OCI-LY1 (cell line): ENCODE results near the gene SPHK2.

Experiments
- H2AFZ ChIP-seq: fragments of 200-600 bp; sonication (generic), shearing (Covaris generic); 2 replicates; pipeline ENCODE4 v1.6.0; 2014; ENCODE audit warnings: antibody characterized with exemption, mild to moderate bottlenecking, low read length
- H3F3A ChIP-seq: fragments of 200-600 bp; sonication (generic), shearing (Covaris generic); 2 replicates; pipeline ENCODE4 v1.6.0; 2014; ENCODE audit warnings: mild to moderate bottlenecking, antibody characterized with exemption, low read length, moderate library complexity; ENCODE audit not compliant: insufficient read depth
- H3K27ac ChIP-seq: fragments of 200-600 bp; sonication (generic); 2 replicates; pipeline ENCODE4 v1.5.1; 2014; ENCODE audit warnings: low read length, mixed run types, mild to moderate bottlenecking, low read depth; ENCODE audit not compliant: poor library complexity, severe bottlenecking
- H3K27me3 ChIP-seq: fragments of 200-600 bp; sonication (generic); 2 replicates; pipeline ENCODE4 v1.6.0; 2014; ENCODE audit warnings: antibody characterized with exemption, mild to moderate bottlenecking, low read length, moderate library complexity; ENCODE audit not compliant: insufficient read depth
- H3K36me3 ChIP-seq: fragments of 200-600 bp; sonication (generic); 2 replicates; pipeline ENCODE4 v1.6.1; 2014; ENCODE audit warnings: mild to moderate bottlenecking, antibody characterized with exemption, low read length, moderate library complexity, mixed read lengths; ENCODE audit not compliant: insufficient read depth
- H3K4me1 ChIP-seq: fragments of 200-600 bp; sonication (generic); 2 replicates; pipeline ENCODE4 v1.5.1; 2014; ENCODE audit warnings: mild to moderate bottlenecking, low read length, moderate library complexity; ENCODE audit not compliant: insufficient read depth, severe bottlenecking
- H3K4me2 ChIP-seq: fragments of 200-600 bp; sonication (generic), shearing (Covaris generic); 2 replicates; pipeline ENCODE4 v1.6.1; 2014; ENCODE audit warnings: low read length
- H3K4me3 ChIP-seq: fragments of 200-600 bp; sonication (generic); 2 replicates; pipeline ENCODE4 v1.5.1; 2014; ENCODE audit warnings: low read length, low read depth, mild to moderate bottlenecking, mixed read lengths; ENCODE audit not compliant: poor library complexity, severe bottlenecking
- H3K79me2 ChIP-seq: fragments of 200-600 bp; shearing (Covaris generic); 2 replicates; pipeline ENCODE4 v1.6.1; 2016; ENCODE audit warnings: mixed run types, low read length, mixed read lengths; ENCODE audit not compliant: insufficient read depth
- H3K9ac ChIP-seq: fragments of 200-600 bp; sonication (generic), shearing (Covaris generic); 2 replicates; pipeline ENCODE4 v1.6.1; 2014; ENCODE audit warnings: mild to moderate bottlenecking, low read length, mixed read lengths
- H3K9me2 ChIP-seq: fragments of 200-600 bp; sonication (generic), shearing (Covaris generic); 2 replicates; pipeline ENCODE4 v1.6.1; 2014; ENCODE audit warnings: low read depth, mild to moderate bottlenecking, low read length, mixed read lengths
- H3K9me3 ChIP-seq: fragments of 200-600 bp; shearing (Covaris generic); 2 replicates; pipeline ENCODE4 v1.6.1; 2014; ENCODE audit warnings: low read length, mixed read lengths
- H4K20me1 ChIP-seq: fragments of 200-600 bp; sonication (generic), shearing (Covaris generic); 2 replicates; pipeline ENCODE4 v1.6.0; 2016; ENCODE audit warnings: mild to moderate bottlenecking, low read length; ENCODE audit not compliant: insufficient read depth
- EZH2 ChIP-seq: fragments of 200-600 bp; sonication (generic), shearing (Covaris generic); IDR thresholded peaks from 2 replicates; pipeline ENCODE4 v1.8.0; 2017; ENCODE audit warnings: borderline replicate concordance, mixed run types, mild to moderate bottlenecking, antibody characterized with exemption, low read length, moderate library complexity, mixed read lengths
- TF ChIP-seq, protein P1 (sequence below): fragments of 200-600 bp; sonication (generic), shearing (Covaris generic); IDR thresholded peaks from 2 replicates; pipeline ENCODE4 v1.5.1; 2017; ENCODE audit warnings: mild to moderate bottlenecking, antibody characterized with exemption, low read length, moderate library complexity, mixed read lengths

The SPHK2 gene

DNA sequence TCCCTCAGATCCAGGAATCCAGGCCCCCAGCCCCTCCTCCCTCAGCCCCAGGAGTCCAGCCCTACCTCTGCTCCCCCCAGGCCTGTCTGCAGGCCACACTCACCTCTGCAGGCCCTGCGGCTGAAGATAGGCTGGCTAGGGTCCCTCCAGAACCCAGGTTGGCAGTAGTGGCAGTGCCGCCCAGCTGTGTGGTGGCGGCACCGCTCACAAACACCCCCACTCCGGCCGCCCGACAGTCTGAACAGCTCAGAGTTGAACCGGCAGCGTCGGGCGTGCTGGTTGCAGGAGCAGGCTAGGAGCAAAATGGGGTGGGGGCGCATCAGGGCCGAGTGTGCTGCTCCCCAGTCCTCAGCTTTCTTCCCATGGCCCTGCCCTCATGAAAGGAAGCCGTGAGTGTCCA lies 45.2 kb downstream of the SPHK2 start:
- no peaks in the 10 kb centered on the region for H3K9me3 ChIP-seq
- no peaks in the 10 kb centered on the region for H3K4me1 ChIP-seq
- no peaks in the 10 kb centered on the region for H4K20me1 ChIP-seq
- H3K4me2 ChIP-seq = no peak overlapping the region
- no peaks in the 10 kb centered on the region for H3F3A ChIP-seq
- TF ChIP-seq, protein P1, sequence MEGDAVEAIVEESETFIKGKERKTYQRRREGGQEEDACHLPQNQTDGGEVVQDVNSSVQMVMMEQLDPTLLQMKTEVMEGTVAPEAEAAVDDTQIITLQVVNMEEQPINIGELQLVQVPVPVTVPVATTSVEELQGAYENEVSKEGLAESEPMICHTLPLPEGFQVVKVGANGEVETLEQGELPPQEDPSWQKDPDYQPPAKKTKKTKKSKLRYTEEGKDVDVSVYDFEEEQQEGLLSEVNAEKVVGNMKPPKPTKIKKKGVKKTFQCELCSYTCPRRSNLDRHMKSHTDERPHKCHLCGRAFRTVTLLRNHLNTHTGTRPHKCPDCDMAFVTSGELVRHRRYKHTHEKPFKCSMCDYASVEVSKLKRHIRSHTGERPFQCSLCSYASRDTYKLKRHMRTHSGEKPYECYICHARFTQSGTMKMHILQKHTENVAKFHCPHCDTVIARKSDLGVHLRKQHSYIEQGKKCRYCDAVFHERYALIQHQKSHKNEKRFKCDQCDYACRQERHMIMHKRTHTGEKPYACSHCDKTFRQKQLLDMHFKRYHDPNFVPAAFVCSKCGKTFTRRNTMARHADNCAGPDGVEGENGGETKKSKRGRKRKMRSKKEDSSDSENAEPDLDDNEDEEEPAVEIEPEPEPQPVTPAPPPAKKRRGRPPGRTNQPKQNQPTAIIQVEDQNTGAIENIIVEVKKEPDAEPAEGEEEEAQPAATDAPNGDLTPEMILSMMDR = no peak
- no peak for TF ChIP-seq EZH2
- no peak overlapping the region for H3K4me3 ChIP-seq
- no peak overlapping the region for H3K9ac ChIP-seq
- H3K9me2 ChIP-seq = no peaks in the 10 kb centered on the region
- H3K27ac ChIP-seq = no peak overlapping the region
- no peak overlapping the region for H2AFZ ChIP-seq
- no peaks in the 10 kb centered on the region for H3K79me2 ChIP-seq
- H3K36me3 ChIP-seq = no peaks in the 10 kb centered on the region
- H3K27me3 ChIP-seq = no peaks in the 10 kb centered on the region

DNA sequence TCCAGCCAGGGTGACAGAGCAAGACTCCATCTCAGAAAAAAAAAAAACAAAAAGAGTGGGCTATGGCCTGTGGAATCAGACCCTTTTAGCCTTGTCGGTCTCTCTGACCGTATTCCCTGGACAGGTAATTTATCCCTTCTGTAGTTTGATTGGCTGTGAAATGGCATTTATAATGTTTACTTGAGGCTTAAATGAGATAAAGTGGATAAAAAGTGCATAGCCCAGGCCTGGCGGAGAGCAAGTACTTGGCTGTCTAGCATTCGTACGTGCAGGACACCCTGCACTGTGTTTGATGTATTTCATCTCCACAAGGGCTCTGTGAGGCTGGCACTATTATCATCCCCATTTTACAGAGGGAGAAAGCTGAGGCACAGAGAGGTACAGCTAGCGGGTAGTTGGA lies 46.5 kb downstream of the SPHK2 start:
- Histone ChIP-seq H3K4me3 (no peak overlapping the region), H2AFZ (no peak overlapping the region), H3F3A (no peaks in the 10 kb centered on the region), H3K9me3 (no peaks in the 10 kb centered on the region), H3K36me3 (no peaks in the 10 kb centered on the region), H3K9ac (no peak overlapping the region), H3K4me2 (no peak overlapping the region), H3K4me1 (no peaks in the 10 kb centered on the region), H3K27me3 (no peaks in the 10 kb centered on the region), H4K20me1 (no peaks in the 10 kb centered on the region), H3K27ac (no peak overlapping the region), H3K9me2 (no peaks in the 10 kb centered on the region), H3K79me2 (no peaks in the 10 kb centered on the region)
- TF ChIP-seq, protein P1 = no peak
- TF ChIP-seq EZH2 = no peak

DNA sequence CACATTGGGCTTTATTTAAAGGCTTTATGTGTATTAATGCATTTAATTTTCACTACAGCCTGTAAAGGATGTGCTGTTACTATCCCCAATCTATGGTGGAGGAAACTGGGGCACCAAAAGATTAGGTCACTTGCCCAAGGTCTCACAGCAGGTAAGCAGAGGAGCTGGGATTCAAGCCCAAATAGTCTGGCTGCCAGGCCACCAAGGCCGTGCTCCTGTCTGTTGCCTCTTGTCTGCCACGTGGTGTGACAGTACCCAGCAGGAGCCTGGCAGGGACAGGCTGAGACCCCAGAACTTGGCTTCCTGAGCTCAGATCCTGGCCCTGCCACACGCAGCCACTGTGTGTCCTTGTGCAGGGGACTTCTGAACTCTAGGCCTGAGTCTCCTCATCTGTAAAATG lies 49.0 kb downstream of the SPHK2 start:
- no peaks in the 10 kb centered on the region for H3K4me1 ChIP-seq
- H4K20me1 ChIP-seq = no peaks in the 10 kb centered on the region
- TF ChIP-seq, protein P1 = no peak
- TF ChIP-seq EZH2 = no peak
- no peak overlapping the region for H3K27ac ChIP-seq
- H3K9me2 ChIP-seq = no peaks in the 10 kb centered on the region
- no peaks in the 10 kb centered on the region for H3K9me3 ChIP-seq
- H3K36me3 ChIP-seq = no peaks in the 10 kb centered on the region
- H3K27me3 ChIP-seq = no peaks in the 10 kb centered on the region
- H3K79me2 ChIP-seq = no peaks in the 10 kb centered on the region
- no peak overlapping the region for H3K4me3 ChIP-seq
- no peaks in the 10 kb centered on the region for H3F3A ChIP-seq
- H2AFZ ChIP-seq = no peak overlapping the region
- no peak overlapping the region for H3K4me2 ChIP-seq
- H3K9ac ChIP-seq = no peak overlapping the region
